ENCODE measurements around the gene NRCAM.

The NRCAM gene

DNA sequence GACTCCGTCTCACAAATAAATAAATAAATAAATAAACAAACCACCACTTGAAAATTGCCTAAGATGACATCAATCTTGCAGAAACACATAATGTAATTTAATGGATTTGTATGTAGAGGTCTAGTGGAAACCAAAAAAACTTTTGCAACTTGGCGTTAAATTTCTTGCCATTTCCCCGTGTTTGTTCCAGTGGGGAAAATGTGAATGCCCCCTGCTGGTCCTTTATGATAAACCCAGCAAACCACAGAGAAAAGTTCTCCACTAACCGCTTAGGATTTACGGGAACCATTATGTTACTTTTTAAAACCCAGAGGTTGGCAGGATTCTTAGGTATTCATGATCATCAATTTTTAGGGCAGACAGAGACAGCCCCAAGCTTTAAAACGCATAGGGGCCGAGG, 358.5 kb downstream of the NRCAM start:
- TF ChIP-seq CTBP1 (IDR thresholded peaks at IDR 0.05; ENCODE audit: borderline replicate concordance): no peak
- TF ChIP-seq ELF4 (IDR thresholded peaks at IDR 0.05): no peak
- ChIA-PET CTCF (no interaction called here), POLR2A (no interaction called here)
- DNase-seq (ENCODE audit: extremely low spot score): peak; percentile 38
